ENCODE measurements around the gene UROD.

Gene UROD

GRCh38 chr1:45005761-45006160, 6.3 kb upstream of the UROD start:
- Histone ChIP-seq H3K27me3 (replicated peaks) (no peaks in the 10 kb centered on the region), H3K27ac (no peak overlapping the region), H3K4me3 (ENCODE audit: low read depth, low read length) (no peak overlapping the region), H3K36me3 (replicated peaks) (peaks cover 68% of the 10 kb centered on the region)
- in situ Hi-C loops (cut with HindIII; ENCODE audit: low pct_ligation_motif_present, low sequenced_read_pairs): loop anchor here (25.0 kb wide), 1 partner anchor 307 kb away; no protein-coding TSS in a partner anchor
- no peak for DNase-seq
- TF ChIP-seq, protein P1, sequence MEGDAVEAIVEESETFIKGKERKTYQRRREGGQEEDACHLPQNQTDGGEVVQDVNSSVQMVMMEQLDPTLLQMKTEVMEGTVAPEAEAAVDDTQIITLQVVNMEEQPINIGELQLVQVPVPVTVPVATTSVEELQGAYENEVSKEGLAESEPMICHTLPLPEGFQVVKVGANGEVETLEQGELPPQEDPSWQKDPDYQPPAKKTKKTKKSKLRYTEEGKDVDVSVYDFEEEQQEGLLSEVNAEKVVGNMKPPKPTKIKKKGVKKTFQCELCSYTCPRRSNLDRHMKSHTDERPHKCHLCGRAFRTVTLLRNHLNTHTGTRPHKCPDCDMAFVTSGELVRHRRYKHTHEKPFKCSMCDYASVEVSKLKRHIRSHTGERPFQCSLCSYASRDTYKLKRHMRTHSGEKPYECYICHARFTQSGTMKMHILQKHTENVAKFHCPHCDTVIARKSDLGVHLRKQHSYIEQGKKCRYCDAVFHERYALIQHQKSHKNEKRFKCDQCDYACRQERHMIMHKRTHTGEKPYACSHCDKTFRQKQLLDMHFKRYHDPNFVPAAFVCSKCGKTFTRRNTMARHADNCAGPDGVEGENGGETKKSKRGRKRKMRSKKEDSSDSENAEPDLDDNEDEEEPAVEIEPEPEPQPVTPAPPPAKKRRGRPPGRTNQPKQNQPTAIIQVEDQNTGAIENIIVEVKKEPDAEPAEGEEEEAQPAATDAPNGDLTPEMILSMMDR (IDR thresholded peaks at IDR 0.05; ENCODE audit: low read depth, low read length, missing control alignments): no peak

GRCh38 chr1:45007311-45007710, 4.7 kb upstream of the UROD start:
- in situ Hi-C loops (cut with HindIII; ENCODE audit: low pct_ligation_motif_present, low sequenced_read_pairs): loop anchor here (25.0 kb wide), 1 partner anchor 305 kb away; no protein-coding TSS in a partner anchor
- Histone ChIP-seq H3K27ac (no peak overlapping the region), H3K27me3 (replicated peaks) (no peaks in the 10 kb centered on the region), H3K4me3 (ENCODE audit: low read depth, low read length) (no peak overlapping the region), H3K36me3 (replicated peaks) (peaks cover 68% of the 10 kb centered on the region)
- TF ChIP-seq, protein P1 (IDR thresholded peaks at IDR 0.05; ENCODE audit: low read depth, low read length, missing control alignments): no peak
- DNase-seq: no peak

GRCh38 chr1:45008076-45008475, 4.0 kb upstream of the UROD start:
- H3K36me3 ChIP-seq (replicated peaks): peaks cover 60% of the 10 kb centered on the region
- TF ChIP-seq, protein P1 (IDR thresholded peaks at IDR 0.05; ENCODE audit: low read depth, low read length, missing control alignments): no peak
- in situ Hi-C loops (cut with HindIII; ENCODE audit: low pct_ligation_motif_present, low sequenced_read_pairs): loop anchor here (25.0 kb wide), 1 partner anchor 304 kb away; no protein-coding TSS in a partner anchor
- H3K27me3 ChIP-seq (replicated peaks): no peaks in the 10 kb centered on the region
- DNase-seq: no peak
- H3K4me3 ChIP-seq (ENCODE audit: low read depth, low read length): no peak overlapping the region
- no peak overlapping the region for H3K27ac ChIP-seq

GRCh38 chr1:45008516-45008915, 3.5 kb upstream of the UROD start:
- DNase-seq: no peak
- Histone ChIP-seq H3K4me3 (ENCODE audit: low read depth, low read length) (no peak overlapping the region), H3K36me3 (replicated peaks) (peaks cover 59% of the 10 kb centered on the region), H3K27ac (no peak overlapping the region), H3K27me3 (replicated peaks) (no peaks in the 10 kb centered on the region)
- TF ChIP-seq, protein P1 (IDR thresholded peaks at IDR 0.05; ENCODE audit: low read depth, low read length, missing control alignments): no peak
- in situ Hi-C loops (cut with HindIII; ENCODE audit: low pct_ligation_motif_present, low sequenced_read_pairs): loop anchor here (25.0 kb wide), 1 partner anchor 304 kb away; no protein-coding TSS in a partner anchor

DNA sequence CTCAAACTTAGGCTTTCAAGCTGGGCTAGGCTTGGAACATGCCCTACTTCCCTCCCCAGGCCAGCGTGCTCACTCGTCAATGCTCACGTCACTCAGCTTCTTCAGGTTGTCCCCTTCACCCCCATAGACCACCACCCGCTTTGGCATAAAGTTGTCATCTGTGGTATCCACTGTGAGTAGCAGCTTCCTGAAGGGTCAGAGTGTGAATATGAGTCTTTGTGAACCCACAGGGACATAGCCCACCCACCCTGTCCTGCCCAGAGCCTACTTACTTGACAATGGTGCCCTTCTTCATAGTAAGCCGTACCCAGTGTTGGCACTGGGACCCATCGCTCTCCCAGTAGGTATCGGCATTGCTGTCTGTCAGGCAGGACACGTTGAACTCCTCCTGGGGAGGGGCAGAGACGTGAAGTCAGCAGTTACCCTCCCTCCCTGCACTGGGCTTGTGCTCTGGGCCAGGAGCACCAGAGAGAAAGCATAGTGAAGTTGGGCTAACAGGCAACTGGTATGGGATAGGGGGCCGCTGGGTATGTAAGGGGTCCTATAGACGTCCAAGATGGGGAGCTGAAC, 2.7 kb upstream of the UROD start:
- H3K4me3 ChIP-seq (ENCODE audit: low read depth, low read length): peak overlapping the region; percentile 5
- H3K27ac ChIP-seq: no peak overlapping the region
- TF ChIP-seq, protein P1 (IDR thresholded peaks at IDR 0.05; ENCODE audit: low read depth, low read length, missing control alignments): no peak
- peaks cover 60% of the 10 kb centered on the region for H3K36me3 ChIP-seq (replicated peaks)
- DNase-seq: no peak
- in situ Hi-C loops (cut with HindIII; ENCODE audit: low pct_ligation_motif_present, low sequenced_read_pairs): loop anchor here (25.0 kb wide), 1 partner anchor 303 kb away; no protein-coding TSS in a partner anchor
- H3K27me3 ChIP-seq (replicated peaks): no peaks in the 10 kb centered on the region

Measured in brain microvascular endothelial cell (primary cell).